ENCODE results near the gene MBTPS1. TPM values are rescaled to one million over a fixed set of nuclear protein-coding genes. Genes with fewer than 3 reads are reported as not detected.
A peak's percentile ranks its signal among the peaks of the same experiment; 100 is the strongest.

Gene MBTPS1
- total RNA-seq, 1 experiment from 2014 or later: 63.6 TPM

- H3K27ac Mint-ChIP-seq (ENCODE audit: low read depth, unreplicated experiment): peak overlapping the region; percentile 7
- POLR2A ChIA-PET: interaction anchor here (1.6 to 9.5 kb wide), 2 partner anchors 12 to 83 kb away, joined by 3 to 120 read pairs; partner anchors contain the start of genes MBTPS1 and TAF1C
- CTCF ChIA-PET: interaction anchor here (1.3 to 3.8 kb wide), 3 partner anchors 9 to 19 kb away, joined by 4 to 18 read pairs (median 7); partner anchors contain the start of gene MBTPS1
- H3K4me1 Mint-ChIP-seq (ENCODE audit: insufficient read depth, unreplicated experiment): peaks cover 17% of the 10 kb centered on the region
- no peaks in the 10 kb centered on the region for H3K9me3 Mint-ChIP-seq (ENCODE audit: unreplicated experiment)
- intact Hi-C loops (cut with micrococcal nuclease): no loop called here
- no peak overlapping the region for H3K4me3 Mint-ChIP-seq (ENCODE audit: unreplicated experiment)
- peaks cover 46% of the 10 kb centered on the region for H3K36me3 Mint-ChIP-seq (ENCODE audit: insufficient read depth, unreplicated experiment)
- TF ChIP-seq, protein P1, sequence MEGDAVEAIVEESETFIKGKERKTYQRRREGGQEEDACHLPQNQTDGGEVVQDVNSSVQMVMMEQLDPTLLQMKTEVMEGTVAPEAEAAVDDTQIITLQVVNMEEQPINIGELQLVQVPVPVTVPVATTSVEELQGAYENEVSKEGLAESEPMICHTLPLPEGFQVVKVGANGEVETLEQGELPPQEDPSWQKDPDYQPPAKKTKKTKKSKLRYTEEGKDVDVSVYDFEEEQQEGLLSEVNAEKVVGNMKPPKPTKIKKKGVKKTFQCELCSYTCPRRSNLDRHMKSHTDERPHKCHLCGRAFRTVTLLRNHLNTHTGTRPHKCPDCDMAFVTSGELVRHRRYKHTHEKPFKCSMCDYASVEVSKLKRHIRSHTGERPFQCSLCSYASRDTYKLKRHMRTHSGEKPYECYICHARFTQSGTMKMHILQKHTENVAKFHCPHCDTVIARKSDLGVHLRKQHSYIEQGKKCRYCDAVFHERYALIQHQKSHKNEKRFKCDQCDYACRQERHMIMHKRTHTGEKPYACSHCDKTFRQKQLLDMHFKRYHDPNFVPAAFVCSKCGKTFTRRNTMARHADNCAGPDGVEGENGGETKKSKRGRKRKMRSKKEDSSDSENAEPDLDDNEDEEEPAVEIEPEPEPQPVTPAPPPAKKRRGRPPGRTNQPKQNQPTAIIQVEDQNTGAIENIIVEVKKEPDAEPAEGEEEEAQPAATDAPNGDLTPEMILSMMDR (IDR thresholded peaks at IDR 0.05; ENCODE audit: unreplicated experiment): no peak
- no peaks in the 10 kb centered on the region for H3K27me3 Mint-ChIP-seq (ENCODE audit: insufficient read depth, unreplicated experiment)
- DNase-seq (ENCODE audit: unreplicated experiment): no peak
- BruUV-seq (replicated peaks): no TSS peak
These were observed 12.5 kb downstream of the MBTPS1 start for GRCh38 chr16:84104231-84104630.

DNA sequence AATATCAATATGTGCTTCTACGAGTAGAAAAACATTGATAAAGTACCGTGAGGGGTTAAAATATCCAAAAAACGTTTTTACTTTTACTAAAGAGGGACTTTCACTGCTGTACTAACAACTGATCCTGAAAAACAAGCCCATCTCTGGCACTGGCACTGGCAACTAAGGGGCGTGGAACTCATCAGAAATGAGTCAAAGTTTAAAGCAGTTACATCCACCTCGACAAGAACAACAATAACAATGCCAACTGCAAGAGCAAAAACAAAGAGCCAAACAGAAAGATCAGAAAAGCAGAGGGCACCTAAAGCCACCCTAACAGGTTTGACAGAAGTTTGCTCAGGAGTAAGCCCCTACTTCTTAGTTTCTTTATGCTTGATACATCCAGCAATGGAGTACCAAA lies 13.1 kb downstream of the MBTPS1 start:
- TF ChIP-seq, protein P1 (IDR thresholded peaks at IDR 0.05; ENCODE audit: unreplicated experiment): no peak
- intact Hi-C loops (cut with micrococcal nuclease): no loop called here

DNA sequence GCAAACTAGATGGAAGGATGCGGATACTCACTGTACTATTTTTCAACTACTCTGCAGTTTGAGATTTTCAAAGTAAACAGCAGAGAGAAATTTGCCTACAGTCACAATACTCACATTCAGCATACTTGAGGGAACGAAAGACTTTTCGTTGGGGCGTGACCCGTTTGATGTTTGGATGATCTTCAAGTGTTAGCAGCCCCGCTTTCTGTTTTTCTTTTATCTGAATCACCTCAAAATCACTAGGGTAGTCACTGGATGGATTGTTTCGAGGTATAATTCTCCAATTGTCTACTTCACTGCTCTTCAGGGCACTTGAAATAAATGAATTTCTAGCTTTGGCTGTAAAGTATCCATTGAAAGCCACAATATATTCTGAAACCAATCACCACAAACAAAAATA lies 17.8 kb downstream of the MBTPS1 start:
- TF ChIP-seq, protein P1 (IDR thresholded peaks at IDR 0.05; ENCODE audit: unreplicated experiment): no peak
- Mint-ChIP-seq H3K4me3 (ENCODE audit: unreplicated experiment) (no peak overlapping the region), H3K27me3 (ENCODE audit: insufficient read depth, unreplicated experiment) (no peaks in the 10 kb centered on the region), H3K9me3 (ENCODE audit: unreplicated experiment) (no peaks in the 10 kb centered on the region), H3K4me1 (ENCODE audit: insufficient read depth, unreplicated experiment) (peaks cover 6% of the 10 kb centered on the region), H3K36me3 (ENCODE audit: insufficient read depth, unreplicated experiment) (peaks cover 70% of the 10 kb centered on the region), H3K27ac (ENCODE audit: low read depth, unreplicated experiment) (peak overlapping the region; percentile 68)
- ChIA-PET POLR2A (interaction anchor here (1.4 to 9.5 kb wide), 2 partner anchors 17 to 88 kb away, joined by 8 to 120 read pairs; partner anchors contain the start of genes MBTPS1 and TAF1C), CTCF (interaction anchor here (0.7 to 4.1 kb wide), 6 partner anchors 14 to 272 kb away, joined by 3 to 20 read pairs (median 8); partner anchors contain the start of gene MBTPS1)
- BruUV-seq (replicated peaks): no TSS peak
- DNase-seq (ENCODE audit: unreplicated experiment): no peak
- intact Hi-C loops (cut with micrococcal nuclease): no loop called here

More for the DNA sequence above, 13.1 kb downstream of the MBTPS1 start:
- H3K9me3 Mint-ChIP-seq (ENCODE audit: unreplicated experiment): no peaks in the 10 kb centered on the region
- no TSS peak for BruUV-seq (replicated peaks)
- peak; percentile 65 for DNase-seq (ENCODE audit: unreplicated experiment)
- H3K36me3 Mint-ChIP-seq (ENCODE audit: insufficient read depth, unreplicated experiment): peaks cover 41% of the 10 kb centered on the region
- no peaks in the 10 kb centered on the region for H3K27me3 Mint-ChIP-seq (ENCODE audit: insufficient read depth, unreplicated experiment)
- H3K4me3 Mint-ChIP-seq (ENCODE audit: unreplicated experiment): no peak overlapping the region
- ChIA-PET CTCF (interaction anchor here (1.3 to 3.8 kb wide), 3 partner anchors 10 to 19 kb away, joined by 4 to 18 read pairs (median 7); partner anchors contain the start of gene MBTPS1), POLR2A (interaction anchor here (0.9 to 9.5 kb wide), 5 partner anchors 12 to 397 kb away, joined by 3 to 120 read pairs (median 3); partner anchors contain the start of genes MBTPS1 and TAF1C)
- H3K4me1 Mint-ChIP-seq (ENCODE audit: insufficient read depth, unreplicated experiment): peaks cover 17% of the 10 kb centered on the region
- H3K27ac Mint-ChIP-seq (ENCODE audit: low read depth, unreplicated experiment): peak overlapping the region; percentile 7

DNA sequence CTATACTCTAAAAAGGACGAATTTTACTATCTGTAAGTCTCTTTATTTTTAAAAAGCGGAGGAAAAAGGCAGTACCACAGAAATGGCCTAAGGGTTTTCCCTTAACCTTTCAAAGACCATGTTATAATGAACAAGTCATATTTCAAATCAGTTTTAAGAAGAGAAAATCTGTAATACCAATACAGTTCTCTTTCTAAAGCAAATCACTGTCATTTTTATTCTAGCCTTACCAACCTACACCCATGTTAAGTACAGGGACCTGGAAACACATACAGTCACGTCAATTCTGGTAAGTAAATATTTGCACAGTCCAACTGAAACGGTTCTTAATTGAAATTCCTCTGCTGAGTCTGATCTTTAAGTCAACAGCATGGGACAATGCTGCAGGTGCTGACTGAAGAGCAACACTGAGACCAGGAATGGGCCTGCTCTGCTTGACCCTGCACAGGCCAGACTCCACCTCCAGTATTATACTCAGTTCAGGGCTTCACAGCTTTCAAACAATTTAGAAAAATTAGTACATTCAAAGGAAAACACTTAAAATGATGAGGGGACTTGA lies 20.2 kb downstream of the MBTPS1 start:
- no TSS peak for BruUV-seq (replicated peaks)
- Mint-ChIP-seq H3K4me3 (ENCODE audit: unreplicated experiment) (no peak overlapping the region), H3K36me3 (ENCODE audit: insufficient read depth, unreplicated experiment) (peaks cover 87% of the 10 kb centered on the region), H3K27ac (ENCODE audit: low read depth, unreplicated experiment) (no peak overlapping the region), H3K27me3 (ENCODE audit: insufficient read depth, unreplicated experiment) (no peaks in the 10 kb centered on the region), H3K4me1 (ENCODE audit: insufficient read depth, unreplicated experiment) (no peaks in the 10 kb centered on the region), H3K9me3 (ENCODE audit: unreplicated experiment) (no peaks in the 10 kb centered on the region)
- DNase-seq (ENCODE audit: unreplicated experiment): no peak
- ChIA-PET POLR2A (interaction anchor here (0.6 to 2.1 kb wide), 4 partner anchors 9 to 169 kb away, joined by 3 to 15 read pairs (median 3); partner anchors contain the start of gene MBTPS1), CTCF (interaction anchor here (0.7 to 2.4 kb wide), 5 partner anchors 10 to 35 kb away, joined by 3 to 12 read pairs (median 4); no protein-coding TSS in a partner anchor)
- intact Hi-C loops (cut with micrococcal nuclease): no loop called here
- TF ChIP-seq, protein P1 (IDR thresholded peaks at IDR 0.05; ENCODE audit: unreplicated experiment): no peak
